Activated CD8-positive, alpha-beta memory T cell treated with anti-CD3 and anti-CD28 coated beads, Interleukin-2, amount 50 U/mL, for 1 hour (primary cell): Measurements from ENCODE around the gene TSPAN32.

Experiments used
- DNase-seq: peaks from one replicate; pipeline ENCODE4 v3.0.0-alpha.2; 2020; ENCODE audit errors: extremely low read depth

Gene TSPAN32

GRCh38 chr11:2289350-2289749, 12.5 kb upstream of the TSPAN32 start:
- no peak for DNase-seq

- DNase-seq: no peak
Observed at GRCh38 chr11:2289859-2290258, 12.0 kb upstream of the TSPAN32 start.

- no peak for DNase-seq
Observed at GRCh38 chr11:2290351-2290841, 11.4 kb upstream of the TSPAN32 start.

GRCh38 chr11:2293531-2293971, 8.3 kb upstream of the TSPAN32 start:
- no peak for DNase-seq

- DNase-seq: no peak
Observed at GRCh38 chr11:2293984-2294925, 7.6 kb upstream of the TSPAN32 start.

- no peak for DNase-seq
Observed at GRCh38 chr11:2294926-2295290, 6.9 kb upstream of the TSPAN32 start.

- no peak for DNase-seq
Observed at GRCh38 chr11:2295971-2296912, 5.6 kb upstream of the TSPAN32 start.

- DNase-seq: no peak
Observed at GRCh38 chr11:2296913-2297622, 4.7 kb upstream of the TSPAN32 start.

GRCh38 chr11:2297623-2298030, 4.2 kb upstream of the TSPAN32 start:
- no peak for DNase-seq

GRCh38 chr11:2298131-2298794, 3.5 kb upstream of the TSPAN32 start:
- no peak for DNase-seq

GRCh38 chr11:2298795-2299761, 2.7 kb upstream of the TSPAN32 start:
- DNase-seq: no peak

GRCh38 chr11:2299773-2300172, 2.0 kb upstream of the TSPAN32 start:
- no peak for DNase-seq

GRCh38 chr11:2300290-2300935, 1.4 kb upstream of the TSPAN32 start:
- DNase-seq: no peak

GRCh38 chr11:2300936-2301630, 730 bp upstream of the TSPAN32 start:
- DNase-seq: no peak

GRCh38 chr11:2302306-2302895, 588 bp downstream of the TSPAN32 start:
- no peak for DNase-seq

- DNase-seq: no peak
Observed at GRCh38 chr11:2302896-2303626, 1.2 kb downstream of the TSPAN32 start.

GRCh38 chr11:2303627-2304505, 2.1 kb downstream of the TSPAN32 start:
- no peak for DNase-seq
